Trophoblast cell (in vitro differentiated cells and primary cell): ENCODE results near the gene PRDX6.

Experiments used
- DNase-seq, 2 donors: peaks; one replicate each; pipeline ENCODE4 v3.0.0-alpha.2; 2016
- H2AFZ ChIP-seq: 2 replicates; pipeline ENCODE4 v1.6.1; 2013; ENCODE audit warnings: low read length, moderate library complexity, mild to moderate bottlenecking; ENCODE audit not compliant: insufficient read depth, poor library complexity
- H2AK5ac ChIP-seq: 2 replicates; pipeline ENCODE4 v1.6.1; 2013; ENCODE audit warnings: mild to moderate bottlenecking, low read length
- H2BK120ac ChIP-seq: 2 replicates; pipeline ENCODE4 v1.6.1; 2013; ENCODE audit warnings: low read length, mild to moderate bottlenecking, moderate library complexity; ENCODE audit not compliant: insufficient read depth, poor library complexity
- H2BK12ac ChIP-seq: 2 replicates; pipeline ENCODE4 v1.6.1; 2013; ENCODE audit warnings: mild to moderate bottlenecking, low read length, moderate library complexity
- H2BK5ac ChIP-seq: 2 replicates; pipeline ENCODE4 v1.6.1; 2013; ENCODE audit warnings: low read length, low read depth, moderate library complexity, mild to moderate bottlenecking; ENCODE audit not compliant: poor library complexity
- H3K14ac ChIP-seq: 2 replicates; pipeline ENCODE4 v1.6.1; 2013; ENCODE audit warnings: mild to moderate bottlenecking, low read length
- H3K18ac ChIP-seq: 2 replicates; pipeline ENCODE4 v1.6.1; 2013; ENCODE audit warnings: mild to moderate bottlenecking, low read length
- H3K23ac ChIP-seq: 2 replicates; pipeline ENCODE4 v1.6.1; 2013; ENCODE audit warnings: low read length
- H3K27ac ChIP-seq: 2 replicates; pipeline ENCODE4 v1.5.1; 2013; ENCODE audit warnings: low read depth, mild to moderate bottlenecking, inconsistent platforms, low read length, moderate library complexity
- H3K27me3 ChIP-seq: 2 replicates; pipeline ENCODE4 v1.6.1; 2013; ENCODE audit warnings: inconsistent platforms, mild to moderate bottlenecking, low read length, moderate library complexity; ENCODE audit not compliant: insufficient read depth
- H3K36me3 ChIP-seq, 2 experiments: 1 replicate in 1 of 2; 2 replicates in 1 of 2; pipeline ENCODE4 v1.6.1; 2013; ENCODE audit warnings: low read length in 2 of 2, mild to moderate bottlenecking in 2 of 2, moderate library complexity in 1 of 2; ENCODE audit not compliant: insufficient read depth in 2 of 2, control insufficient read depth in 1 of 2
- H3K4ac ChIP-seq: 2 replicates; pipeline ENCODE4 v1.6.1; 2013; ENCODE audit warnings: low read depth, mild to moderate bottlenecking, low read length, moderate library complexity
- H3K4me1 ChIP-seq, 2 experiments: 1 replicate in 1 of 2; 2 replicates in 1 of 2; pipeline ENCODE4 v1.6.1; 2013; ENCODE audit warnings: low read length in 2 of 2, mild to moderate bottlenecking in 2 of 2, moderate library complexity in 1 of 2; ENCODE audit not compliant: insufficient read depth in 2 of 2, control insufficient read depth in 1 of 2
- H3K4me2 ChIP-seq: 2 replicates; pipeline ENCODE4 v1.6.1; 2013; ENCODE audit warnings: inconsistent platforms, mild to moderate bottlenecking, low read length, moderate library complexity
- H3K4me3 ChIP-seq: 2 replicates; pipeline ENCODE4 v1.5.1; 2013; ENCODE audit warnings: mild to moderate bottlenecking, low read depth, low read length, inconsistent platforms
- H3K79me1 ChIP-seq: one replicate; pipeline ENCODE4 v1.6.1; 2013; ENCODE audit warnings: low read length
- H3K79me2 ChIP-seq: 2 replicates; pipeline ENCODE4 v1.6.1; 2013; ENCODE audit warnings: low read length, mild to moderate bottlenecking; ENCODE audit not compliant: control insufficient read depth, insufficient read depth, poor library complexity
- H3K9ac ChIP-seq: 2 replicates; pipeline ENCODE4 v1.6.1; 2013; ENCODE audit warnings: mild to moderate bottlenecking, low read length
- H3K9me3 ChIP-seq: 2 replicates; pipeline ENCODE4 v1.6.1; 2013; ENCODE audit warnings: low read depth, mild to moderate bottlenecking, control low read depth, inconsistent platforms, low read length; ENCODE audit not compliant: insufficient read depth
- H4K12ac ChIP-seq: 2 replicates; pipeline ENCODE4 v1.6.1; 2013; ENCODE audit warnings: low read depth, mild to moderate bottlenecking, low read length, moderate library complexity
- H4K8ac ChIP-seq: 2 replicates; pipeline ENCODE4 v1.6.1; 2013; ENCODE audit warnings: low read depth, mild to moderate bottlenecking, low read length, moderate library complexity
- H4K91ac ChIP-seq: one replicate; pipeline ENCODE4 v1.6.1; 2013; ENCODE audit warnings: low read depth, mild to moderate bottlenecking, low read length, moderate library complexity
- WGBS: extraction: QIAGEN DNeasy Blood & Tissue Kit; methylation state at CpG from one replicate; pipeline ENCODE4 v1.1.7; 2013; ENCODE audit warnings: missing lambda C conversion rate; ENCODE audit not compliant: insufficient read length, insufficient coverage; ENCODE audit errors: extremely low coverage; 5-methylcytosine and 5-hydroxymethylcytosine counted together

The PRDX6 gene

GRCh38 chr1:173438675-173439074, 38.5 kb upstream of the PRDX6 start:
- Histone ChIP-seq H2BK12ac (no peak overlapping the region), H3K4me1 (no peaks in the 10 kb centered on the region), H2BK5ac (no peak overlapping the region), H4K8ac (no peak overlapping the region), H3K36me3 (no peaks in the 10 kb centered on the region), H3K27ac (no peak overlapping the region), H3K14ac (no peak overlapping the region), H3K9me3 (no peaks in the 10 kb centered on the region), H2AK5ac (no peak overlapping the region), H4K91ac (no peak overlapping the region), H3K27me3 (no peaks in the 10 kb centered on the region), H3K4me2 (no peak overlapping the region), H3K23ac (no peak overlapping the region), H3K4ac (no peak overlapping the region), H3K79me2 (no peaks in the 10 kb centered on the region), H3K9ac (no peak overlapping the region), H3K18ac (no peak overlapping the region), H3K79me1 (no peaks in the 10 kb centered on the region), H2AFZ (no peak overlapping the region), H4K12ac (no peak overlapping the region), H3K4me3 (no peak overlapping the region), H2BK120ac (no peak overlapping the region)
- WGBS, result no CpG with 5 or more reads among the region's 2 CpGs
- DNase-seq, result no peak

- H3K4ac ChIP-seq, result no peak overlapping the region
These were observed 36.7 kb upstream of the PRDX6 start for GRCh38 chr1:173440430-173440829.

GRCh38 chr1:173444757-173445156, 32.4 kb upstream of the PRDX6 start:
- DNase-seq, result peak in 1 of 2 donors; percentile 36
- Histone ChIP-seq H3K79me1 (peaks cover 4% of the 10 kb centered on the region), H4K91ac (no peak overlapping the region), H3K4me1 (peaks cover 5 to 6% of the 10 kb centered on the region in 2 experiments), H3K23ac (no peak overlapping the region), H3K27me3 (no peaks in the 10 kb centered on the region), H4K12ac (no peak overlapping the region), H2BK120ac (no peak overlapping the region), H3K27ac (no peak overlapping the region), H2AK5ac (no peak overlapping the region), H4K8ac (no peak overlapping the region), H3K9me3 (no peaks in the 10 kb centered on the region), H3K9ac (no peak overlapping the region), H3K4ac (no peak overlapping the region), H3K18ac (no peak overlapping the region), H2AFZ (no peak overlapping the region), H3K14ac (no peak overlapping the region), H3K4me2 (no peak overlapping the region), H2BK5ac (no peak overlapping the region), H3K79me2 (no peaks in the 10 kb centered on the region), H3K36me3 (peaks cover 0 to 3% of the 10 kb centered on the region in 2 experiments), H3K4me3 (no peak overlapping the region), H2BK12ac (no peak overlapping the region)
- no CpG with 5 or more reads among the region's 1 CpG for WGBS

More at GRCh38 chr1:173440430-173440829, 36.7 kb upstream of the PRDX6 start:
- DNase-seq, result no peak
- no peak overlapping the region for H3K23ac ChIP-seq
- no peaks in the 10 kb centered on the region for H3K79me2 ChIP-seq
- no peak overlapping the region for H4K8ac ChIP-seq
- H2AFZ ChIP-seq, result no peak overlapping the region
- H3K4me1 ChIP-seq, result peaks cover 2 to 4% of the 10 kb centered on the region in 2 experiments
- no peak overlapping the region for H3K14ac ChIP-seq
- no peaks in the 10 kb centered on the region for H3K27me3 ChIP-seq
- H3K79me1 ChIP-seq, result peaks cover 2% of the 10 kb centered on the region
- H2BK5ac ChIP-seq, result no peak overlapping the region
- H2BK12ac ChIP-seq, result no peak overlapping the region
- H3K9ac ChIP-seq, result no peak overlapping the region
- no peaks in the 10 kb centered on the region for H3K9me3 ChIP-seq
- H2AK5ac ChIP-seq, result no peak overlapping the region
- no peak overlapping the region for H3K4me2 ChIP-seq
- H3K4me3 ChIP-seq, result no peak overlapping the region
- H3K18ac ChIP-seq, result no peak overlapping the region
- H4K91ac ChIP-seq, result no peak overlapping the region
- no CpG with 5 or more reads among the region's 1 CpG for WGBS
- no peak overlapping the region for H4K12ac ChIP-seq
- H3K27ac ChIP-seq, result no peak overlapping the region
- no peaks in the 10 kb centered on the region for H3K36me3 ChIP-seq
- H2BK120ac ChIP-seq, result no peak overlapping the region

GRCh38 chr1:173445164-173445563, 32.0 kb upstream of the PRDX6 start:
- no peak overlapping the region for H3K18ac ChIP-seq
- no CpG with 5 or more reads among the region's 2 CpGs for WGBS

More at GRCh38 chr1:173445164-173445563, 32.0 kb upstream of the PRDX6 start:
- Histone ChIP-seq H2BK120ac (no peak overlapping the region), H2BK5ac (no peak overlapping the region), H3K4ac (no peak overlapping the region), H4K8ac (no peak overlapping the region), H2AFZ (no peak overlapping the region), H4K91ac (no peak overlapping the region), H3K14ac (no peak overlapping the region), H3K4me2 (no peak overlapping the region), H3K23ac (no peak overlapping the region), H3K4me3 (no peak overlapping the region), H3K4me1 (peaks cover 5 to 6% of the 10 kb centered on the region in 2 experiments), H3K79me2 (no peaks in the 10 kb centered on the region), H3K36me3 (peaks cover 0 to 3% of the 10 kb centered on the region in 2 experiments), H3K9me3 (no peaks in the 10 kb centered on the region), H4K12ac (no peak overlapping the region), H3K9ac (no peak overlapping the region), H3K27ac (no peak overlapping the region), H2BK12ac (no peak overlapping the region), H2AK5ac (no peak overlapping the region), H3K27me3 (no peaks in the 10 kb centered on the region), H3K79me1 (peaks cover 4% of the 10 kb centered on the region)
- no peak for DNase-seq
